Measurements from ENCODE around the gene WDR12.
"Not testable (repeated sequence)": the region's sequence is repeated elsewhere in the genome, so short reads cannot be mapped to it uniquely, and the experiment has no call there.

WDR12 gene

GRCh38 chr2:202883987-202884675 lies 27.3 kb downstream of the WDR12 start:
- no peak for DNase-seq

- no peak for DNase-seq
Observed at GRCh38 chr2:202881570-202881969, 29.9 kb downstream of the WDR12 start.

GRCh38 chr2:202877699-202878098 lies 33.8 kb downstream of the WDR12 start:
- DNase-seq = no peak

GRCh38 chr2:202871300-202872141 lies 40.0 kb downstream of the WDR12 start, which contains the start of gene ICA1L:
Gene ICA1L (minus strand): TSS chr2:202871766. CDS start chr2:202829009, 42,757 bp downstream.
- peak; percentile 6 to 22 (median 10) for DNase-seq

- peak; percentile 3 to 30 (median 21) for DNase-seq
Observed at GRCh38 chr2:202870431-202871299, 40.8 kb downstream of the WDR12 start.

GRCh38 chr2:202861987-202862386 lies 49.5 kb downstream of the WDR12 start:
- no peak for DNase-seq

- no peak for DNase-seq
Observed at GRCh38 chr2:202858601-202859000, 52.9 kb downstream of the WDR12 start.

GRCh38 chr2:202849343-202849742 lies 62.1 kb downstream of the WDR12 start:
- not testable (repeated sequence) for DNase-seq

GRCh38 chr2:202848813-202849212 lies 62.7 kb downstream of the WDR12 start:
- DNase-seq = no peak

GRCh38 chr2:202847693-202848524 lies 63.6 kb downstream of the WDR12 start:
- no peak for DNase-seq

GRCh38 chr2:202844656-202845055 lies 66.8 kb downstream of the WDR12 start:
- no peak for DNase-seq

- DNase-seq = no peak
Observed at GRCh38 chr2:202842690-202843089, 68.8 kb downstream of the WDR12 start.

GRCh38 chr2:202841090-202841867 lies 70.2 kb downstream of the WDR12 start:
- DNase-seq = no peak

GRCh38 chr2:202831242-202832220 lies 79.9 kb downstream of the WDR12 start:
- DNase-seq = peak in 1 of 4 experiments; percentile 3

- DNase-seq = no peak
Observed at GRCh38 chr2:202824901-202825300, 86.6 kb downstream of the WDR12 start.

All from activated CD4-positive, CD25-positive, alpha-beta regulatory T cell (primary cell).